RCC 7860 (cell line): ENCODE measurements around the gene NTHL1.
"Not testable (repeated sequence)": the region's sequence is repeated elsewhere in the genome, so short reads cannot be mapped to it uniquely, and the experiment has no call there.

ENCODE experiments used
- DNase-seq: peaks from one replicate; pipeline ENCODE4 v3.0.0-alpha.2; 2015; ENCODE audit warnings: low spot score
- FAIRE-seq: peaks from 2 replicates; lab custom pipeline; 2012; peaks lifted over from hg19 to GRCh38; lab: Jason Lieb, UNC

NTHL1 gene

DNA sequence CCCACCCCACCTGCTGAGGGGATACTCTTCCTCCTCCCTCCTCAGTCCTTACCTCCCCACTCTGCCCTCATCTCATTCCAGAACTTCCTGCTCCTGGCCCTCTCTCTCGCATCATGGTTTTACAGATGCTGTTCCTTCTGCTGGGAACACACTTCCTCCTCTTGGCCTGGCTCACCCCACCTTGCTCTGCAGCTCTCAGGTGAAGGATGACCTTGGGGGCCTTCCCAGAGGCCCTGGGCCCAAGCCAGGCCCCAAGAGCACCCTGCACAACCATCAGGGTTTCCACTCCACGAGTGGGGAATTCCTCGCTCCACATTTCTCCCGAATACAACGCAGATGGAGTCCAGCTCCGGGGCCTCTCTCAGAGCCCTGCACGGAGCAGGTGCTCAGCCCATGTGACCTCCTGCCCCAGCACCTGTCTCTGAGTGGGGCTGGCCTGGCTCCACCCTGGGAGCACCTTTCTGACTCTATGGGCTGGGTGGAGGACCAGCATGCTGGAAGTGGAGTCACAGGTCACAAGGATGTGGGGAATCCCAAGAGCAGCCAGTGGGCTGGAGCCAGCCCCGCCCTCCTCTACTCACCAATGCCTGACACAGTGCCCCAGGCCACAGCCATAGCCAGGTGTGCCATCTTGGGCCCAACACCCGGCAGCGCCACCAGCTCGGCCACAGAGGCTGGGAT is 4.5 kb downstream of the NTHL1 start:
- FAIRE-seq: no peak
- DNase-seq: no peak

DNA sequence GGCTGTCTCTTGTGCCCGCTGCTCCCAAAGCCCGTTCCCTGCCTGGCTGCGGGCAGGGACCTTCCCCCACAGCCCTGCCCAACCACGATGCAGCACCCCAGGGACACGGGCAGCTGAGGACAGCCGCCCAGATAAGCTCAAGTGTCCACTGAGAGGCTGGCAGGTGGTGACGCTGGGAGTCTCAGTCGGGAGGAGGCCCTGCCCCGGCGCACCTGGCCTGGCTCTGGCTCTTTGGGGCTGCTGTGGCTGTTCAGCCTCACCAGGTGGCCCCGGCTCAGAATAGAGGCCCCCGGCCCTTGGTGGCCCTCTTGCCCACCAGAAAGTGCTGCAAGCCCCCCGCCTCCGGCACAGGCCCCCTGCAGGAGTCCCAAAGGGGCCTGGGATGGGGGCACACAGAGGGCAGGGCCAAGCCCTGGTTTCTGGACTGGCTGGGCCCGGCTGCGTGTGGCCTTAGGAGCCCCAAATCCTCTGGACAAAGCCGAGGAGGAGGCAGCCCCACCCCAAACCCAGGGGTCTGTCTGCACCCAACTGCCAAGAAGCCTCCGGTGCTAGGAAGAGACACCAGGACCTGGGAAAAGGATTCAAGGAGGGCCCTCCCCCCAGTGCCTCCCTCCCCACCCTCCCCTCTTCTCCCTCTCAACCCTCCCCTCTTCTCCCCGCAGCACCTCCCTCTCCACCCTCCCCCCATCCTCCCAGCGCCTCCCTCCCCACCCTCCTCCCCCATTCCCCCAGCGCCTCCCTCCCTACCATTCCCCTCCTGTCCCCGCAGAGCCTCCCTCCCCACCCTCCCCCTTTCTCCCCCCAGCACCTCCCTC is 5.3 kb downstream of the NTHL1 start:
- DNase-seq (no peak), FAIRE-seq (no peak)

DNA sequence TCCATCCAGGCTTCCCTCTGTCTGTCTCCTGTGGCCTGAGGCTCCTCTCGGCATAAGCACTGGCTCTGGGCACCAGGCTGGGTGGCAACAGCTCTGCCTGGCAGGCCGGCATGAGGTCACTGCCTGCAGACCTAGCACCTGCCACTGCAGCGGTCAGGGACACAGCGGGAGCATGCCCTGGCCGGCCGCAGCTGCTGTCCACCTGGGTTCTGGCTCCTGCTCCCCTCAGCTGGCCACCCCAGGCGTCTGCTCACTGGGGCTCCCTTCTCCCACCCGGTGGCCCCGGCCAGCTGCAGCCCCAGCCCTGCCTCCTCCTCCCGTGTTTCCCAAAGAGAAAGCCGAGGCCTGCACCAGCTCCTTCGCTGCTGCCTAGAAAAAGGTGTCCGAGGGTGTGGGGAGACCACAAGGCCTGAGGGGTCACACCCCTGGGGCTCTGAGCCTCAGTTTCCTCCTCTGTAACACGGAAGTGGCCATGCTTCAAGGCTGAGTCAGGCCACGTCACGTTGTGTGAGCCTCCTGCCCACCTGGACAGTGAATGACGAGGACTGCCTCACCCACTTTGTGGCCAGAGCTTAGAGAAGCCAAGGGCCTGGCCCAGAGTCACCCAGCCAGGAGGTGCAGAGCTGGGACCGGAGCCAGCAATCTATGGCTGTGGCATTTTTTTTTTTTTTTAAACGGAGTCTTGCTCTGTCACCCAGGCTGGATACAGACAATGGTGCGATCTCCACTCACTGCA is 6.7 kb downstream of the NTHL1 start:
- DNase-seq: peak; percentile 86
- FAIRE-seq: peak; percentile 90

GRCh38 chr16:2040041-2040786 is 7.4 kb downstream of the NTHL1 start:
- no peak for FAIRE-seq

GRCh38 chr16:2039274-2040031 is 8.2 kb downstream of the NTHL1 start:
- FAIRE-seq (no peak), DNase-seq (no peak)

More at GRCh38 chr16:2040041-2040786, 7.4 kb downstream of the NTHL1 start:
- DNase-seq: no peak

DNA sequence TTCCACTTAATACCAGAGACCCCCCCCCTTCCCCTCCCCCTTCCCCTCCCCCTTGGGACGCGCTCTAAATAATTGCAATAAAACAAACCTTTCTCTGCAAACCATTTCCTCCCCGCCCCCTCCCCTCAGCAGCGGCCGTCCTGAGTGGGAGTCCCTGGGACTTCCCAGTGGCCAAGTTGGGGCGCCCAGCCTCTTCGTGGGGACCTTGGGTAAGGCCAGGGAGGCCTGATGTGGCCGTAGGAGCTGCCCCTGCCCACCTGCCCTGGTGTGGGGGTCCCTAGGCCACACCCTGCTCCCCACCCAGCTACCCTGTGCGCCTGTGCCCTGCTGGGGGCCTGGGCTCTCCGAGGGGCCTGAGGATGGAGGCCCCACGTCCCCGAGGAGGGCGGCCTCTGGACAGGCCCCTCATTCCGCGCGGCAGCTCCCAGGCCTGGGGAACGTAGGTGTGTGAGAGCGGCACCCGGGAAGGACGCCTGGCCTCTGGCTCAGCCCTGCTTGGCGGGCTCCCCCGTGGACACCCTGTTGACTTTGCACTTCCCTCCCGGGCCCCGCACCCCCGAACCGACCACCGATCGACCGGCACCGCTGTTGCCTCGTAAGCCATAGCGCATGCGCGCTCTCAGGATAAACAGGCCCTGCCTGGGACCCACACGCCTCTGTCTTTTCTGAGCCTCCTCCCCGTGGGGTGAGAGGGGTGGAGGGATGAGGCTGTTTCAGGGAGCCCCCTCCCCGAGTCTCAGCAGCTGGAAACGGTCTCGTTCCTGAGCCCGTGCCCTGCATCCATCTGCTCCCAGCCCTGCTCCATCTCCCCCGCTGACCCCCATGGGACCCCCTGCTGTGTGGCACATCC is 9.0 kb downstream of the NTHL1 start:
- FAIRE-seq: no peak
- no peak for DNase-seq

- FAIRE-seq (no peak), DNase-seq (no peak)
Observed at GRCh38 chr16:2037647-2038381, 9.8 kb downstream of the NTHL1 start.

DNA sequence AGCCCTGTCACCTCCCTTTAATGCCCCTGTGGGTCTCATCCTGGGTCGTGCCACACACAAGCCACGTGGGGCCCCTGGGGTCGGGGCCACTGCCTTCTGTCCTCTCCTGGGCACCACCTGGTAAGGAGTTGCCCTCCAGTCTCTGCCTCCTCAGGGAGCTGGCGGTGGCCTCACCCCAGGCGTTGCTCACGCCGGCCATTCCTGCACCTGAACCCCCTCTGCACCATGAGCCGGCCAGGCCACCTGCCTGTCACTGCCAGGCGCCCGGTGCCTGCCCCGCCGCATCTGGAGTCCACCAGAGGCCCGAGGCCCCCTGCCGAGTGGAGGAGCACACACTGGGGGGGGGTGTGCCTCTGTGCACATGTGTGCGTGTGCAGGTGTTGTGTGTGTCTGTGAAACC is 10.5 kb downstream of the NTHL1 start:
- FAIRE-seq: no peak

DNA sequence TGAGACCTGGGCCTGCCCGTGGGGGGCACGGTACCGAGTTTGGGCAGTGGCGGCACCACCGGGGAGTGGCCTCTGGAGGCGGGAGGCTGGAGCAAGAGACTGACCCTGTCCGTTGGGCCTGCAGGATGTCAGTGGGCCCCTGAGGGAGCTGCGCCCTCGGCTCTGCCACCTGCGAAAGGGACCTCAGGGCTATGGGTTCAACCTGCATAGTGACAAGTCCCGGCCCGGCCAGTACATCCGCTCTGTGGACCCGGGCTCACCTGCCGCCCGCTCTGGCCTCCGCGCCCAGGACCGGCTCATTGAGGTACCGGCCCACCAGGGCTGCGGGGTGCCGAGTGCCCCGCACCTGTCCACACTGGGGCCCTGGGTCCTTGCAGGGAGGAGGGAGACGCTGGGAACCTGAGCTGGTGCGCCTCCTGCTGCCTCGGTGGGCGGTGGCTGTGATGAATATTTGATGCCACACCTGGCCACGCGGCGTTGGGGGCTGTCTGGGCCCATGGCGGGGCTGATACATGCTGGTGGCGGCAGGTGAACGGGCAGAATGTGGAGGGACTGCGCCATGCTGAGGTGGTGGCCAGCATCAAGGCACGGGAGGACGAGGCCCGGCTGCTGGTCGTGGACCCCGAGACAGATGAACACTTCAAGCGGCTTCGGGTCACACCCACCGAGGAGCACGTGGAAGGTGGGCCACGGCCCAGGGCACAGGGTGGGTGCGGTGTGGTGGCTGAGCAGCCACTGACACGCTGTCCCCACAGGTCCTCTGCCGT is 11.3 kb downstream of the NTHL1 start:
- no peak for DNase-seq

More for the DNA sequence above, 10.5 kb downstream of the NTHL1 start:
- DNase-seq: no peak

DNA sequence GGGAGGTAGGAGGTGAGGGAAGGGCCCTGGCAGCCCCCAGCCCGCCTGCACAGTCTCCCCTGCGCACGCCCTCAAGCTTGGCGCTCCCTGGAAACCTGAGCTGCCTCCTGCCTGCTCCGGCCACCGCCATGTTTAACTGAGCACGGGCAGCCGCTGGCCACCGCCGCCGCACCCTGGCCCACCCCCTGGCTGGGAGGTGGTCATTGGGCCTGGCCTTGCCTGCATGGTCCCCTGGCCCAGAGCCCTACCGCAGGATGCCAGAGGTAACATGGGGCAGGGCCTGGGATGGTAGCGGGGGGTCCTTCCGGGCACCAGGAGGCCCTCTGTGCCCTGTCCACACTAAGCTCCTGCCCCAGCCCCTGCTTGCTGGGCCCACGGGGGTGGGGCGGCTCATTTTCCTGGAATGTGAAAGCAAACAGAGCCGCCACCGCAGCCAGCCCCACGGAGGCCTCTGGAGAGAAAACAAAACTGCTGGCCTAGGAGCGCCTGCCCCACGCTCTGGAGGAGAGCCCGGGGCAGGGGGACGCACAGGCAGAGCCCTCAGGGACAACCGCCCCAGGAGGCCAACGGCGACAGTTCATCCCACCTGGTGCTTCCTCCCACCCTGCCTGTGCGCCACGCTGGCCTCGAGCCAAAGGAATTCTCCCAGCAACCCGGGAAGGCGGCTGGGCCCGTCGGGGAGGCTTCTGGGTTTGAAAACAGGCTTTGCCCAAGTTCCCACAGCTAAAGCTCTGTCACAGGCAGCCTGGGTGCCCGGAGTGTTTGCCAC is 12.0 kb downstream of the NTHL1 start:
- peak; percentile 56 for DNase-seq

More for the DNA sequence above, 11.3 kb downstream of the NTHL1 start:
- no peak for FAIRE-seq

GRCh38 chr16:2034696-2035430 is 12.8 kb downstream of the NTHL1 start:
- FAIRE-seq: no peak
- no peak for DNase-seq

More for the DNA sequence above, 12.0 kb downstream of the NTHL1 start:
- no peak for FAIRE-seq

GRCh38 chr16:2033909-2034695 is 13.5 kb downstream of the NTHL1 start:
- DNase-seq, FAIRE-seq: not testable (repeated sequence)

GRCh38 chr16:2033057-2033908 is 14.4 kb downstream of the NTHL1 start:
- FAIRE-seq (no peak), DNase-seq (peak; percentile 3)

GRCh38 chr16:2032285-2033056 is 15.2 kb downstream of the NTHL1 start:
- DNase-seq (no peak), FAIRE-seq (no peak)
